ENCODE measurements around the gene ZDHHC1. TPM values are rescaled to one million over a fixed set of nuclear protein-coding genes. Genes with fewer than 3 reads are reported as not detected.
A peak's percentile ranks its signal among the peaks of the same experiment; 100 is the strongest.

ZDHHC1 gene
- polyA plus RNA-seq, 3 donors, result 3.3 to 14.2 (median 6.0) TPM

- WGBS (ENCODE audit: insufficient coverage), result 35% methylated on average over 42 of the region's 42 CpGs
- Histone ChIP-seq H3K9ac (ENCODE audit: insufficient read depth, low read length, poor library complexity, severe bottlenecking) (no peak overlapping the region), H3K79me2 (ENCODE audit: insufficient read depth, low read length) (no peaks in the 10 kb centered on the region), H3K36me3 (replicated peaks in 1 of 2; ENCODE audit: control insufficient read depth in 1 of 2, insufficient read depth in 2 of 2, low read length in 2 of 2) (no peaks in the 10 kb centered on the region), H2AFZ (ENCODE audit: insufficient read depth, low read depth, low read length, poor library complexity, severe bottlenecking) (peak overlapping the region; percentile 29), H3K4me3 (replicated peaks in 1 of 3; ENCODE audit: low read depth in 2 of 3, low read length in 3 of 3) (no peak overlapping the region), H4K20me1 (ENCODE audit: insufficient read depth, low read length) (peaks cover 9% of the 10 kb centered on the region), H3K9me3 (replicated peaks in 1 of 2; ENCODE audit: control insufficient read depth in 1 of 2, insufficient read depth in 1 of 2, low read length in 2 of 2) (no peaks in the 10 kb centered on the region), H3K4me1 (ENCODE audit: control insufficient read depth in 1 of 2, insufficient read depth in 2 of 2, low read length in 2 of 2) (peaks cover 28 to 33% of the 10 kb centered on the region in 2 donors), H3K27me3 (ENCODE audit: control insufficient read depth in 2 of 2, insufficient read depth in 2 of 2, low read length in 2 of 2) (peaks cover 0 to under 1% of the 10 kb centered on the region in 2 donors), H3K4me2 (replicated peaks; ENCODE audit: extremely low read depth, low read length, poor library complexity, severe bottlenecking) (peak overlapping the region; percentile 53), H3K27ac (ENCODE audit: low read depth in 1 of 2, low read length in 2 of 2) (no peak overlapping the region)
- H3K4me3 Mint-ChIP-seq, result no peak overlapping the region
- intact Hi-C loops (cut with micrococcal nuclease), result loop anchor here (2.0 to 5.0 kb wide), 4 partner anchors 26 to 122 kb away; partner anchors contain the start of gene PLEKHG4 (in 1 of the 2)
- H3K27me3 Mint-ChIP-seq (ENCODE audit: low read depth in 3 of 3), result peaks cover 3 to 25% (median 8%) of the 10 kb centered on the region in 3 donors
- peak; percentile 97 for TF ChIP-seq CTCF (IDR thresholded peaks at IDR 0.05)
- peaks cover 0 to 2% (median 0%) of the 10 kb centered on the region in 7 donors for H3K9me3 Mint-ChIP-seq
- H3K4me1 Mint-ChIP-seq, result peaks cover 18% of the 10 kb centered on the region
- DNase-seq, result peak; percentile 47 to 60 (median 58)
- no peaks in the 10 kb centered on the region for H3K36me3 Mint-ChIP-seq
- no peak overlapping the region for H3K27ac Mint-ChIP-seq
Measured at GRCh38 chr16:67399218-67399733, 17.0 kb downstream of the ZDHHC1 start.

DNA sequence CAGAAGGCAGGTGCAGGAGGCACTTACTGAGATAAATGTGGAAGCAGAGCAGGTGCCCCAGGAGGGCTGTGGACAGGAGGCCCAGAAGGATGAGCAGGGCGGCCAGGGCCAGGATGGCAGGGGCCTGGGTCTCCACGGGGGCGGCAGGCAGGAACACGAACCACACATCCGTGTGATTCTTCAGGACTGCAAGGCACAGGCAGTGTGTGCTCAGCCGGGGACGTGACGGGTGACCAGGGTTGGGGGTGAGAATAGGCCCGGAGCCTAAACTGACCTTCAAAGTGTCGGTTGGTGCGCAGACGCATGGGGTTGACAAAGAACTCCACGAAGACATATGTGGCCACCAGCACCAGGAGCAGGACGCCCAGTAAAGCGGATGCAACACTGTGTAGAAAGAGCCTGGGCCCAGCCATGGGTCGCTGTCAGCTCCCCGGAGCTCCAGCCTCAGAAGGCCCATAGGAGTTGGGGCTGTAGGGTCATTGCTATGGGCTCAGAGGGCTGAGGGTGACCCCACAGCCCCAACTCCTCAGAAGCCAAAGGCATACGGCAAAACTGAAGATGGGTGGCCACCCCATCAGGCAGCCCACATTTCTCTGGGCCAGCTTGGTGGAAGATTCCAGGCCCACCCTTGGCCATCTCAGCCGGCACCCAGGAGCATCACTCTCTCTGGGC, 17.6 kb downstream of the ZDHHC1 start:
- H3K27me3 ChIP-seq (ENCODE audit: control insufficient read depth in 2 of 2, insufficient read depth in 2 of 2, low read length in 2 of 2), result peaks cover 0 to 7% of the 10 kb centered on the region in 2 donors
- H3K27me3 Mint-ChIP-seq (ENCODE audit: low read depth in 3 of 3), result peaks cover 9 to 31% (median 14%) of the 10 kb centered on the region in 3 donors
- H3K9ac ChIP-seq (ENCODE audit: insufficient read depth, low read length, poor library complexity, severe bottlenecking), result no peak overlapping the region
- H3K4me2 ChIP-seq (replicated peaks; ENCODE audit: extremely low read depth, low read length, poor library complexity, severe bottlenecking), result no peak overlapping the region
- intact Hi-C loops (cut with micrococcal nuclease), result loop anchor here (2.0 to 5.0 kb wide), 4 partner anchors 26 to 121 kb away; partner anchors contain the start of gene PLEKHG4 (in 1 of the 2)
- H3K9me3 Mint-ChIP-seq, result peaks cover 0 to 2% (median 0%) of the 10 kb centered on the region in 7 donors
- H3K4me3 Mint-ChIP-seq, result no peak overlapping the region
- no peaks in the 10 kb centered on the region for H3K9me3 ChIP-seq (replicated peaks in 1 of 2; ENCODE audit: control insufficient read depth in 1 of 2, insufficient read depth in 1 of 2, low read length in 2 of 2)
- no peaks in the 10 kb centered on the region for H3K36me3 Mint-ChIP-seq
- TF ChIP-seq CTCF (IDR thresholded peaks at IDR 0.05), result no peak
- no peak overlapping the region for H3K4me3 ChIP-seq (replicated peaks in 1 of 3; ENCODE audit: low read depth in 2 of 3, low read length in 3 of 3)
- H3K27ac Mint-ChIP-seq, result no peak overlapping the region
- peaks cover 9% of the 10 kb centered on the region for H4K20me1 ChIP-seq (ENCODE audit: insufficient read depth, low read length)
- peaks cover 34 to 39% of the 10 kb centered on the region in 2 donors for H3K4me1 ChIP-seq (ENCODE audit: control insufficient read depth in 1 of 2, insufficient read depth in 2 of 2, low read length in 2 of 2)
- peak overlapping the region; percentile 29 for H2AFZ ChIP-seq (ENCODE audit: insufficient read depth, low read depth, low read length, poor library complexity, severe bottlenecking)
- WGBS (ENCODE audit: insufficient coverage), result 95% methylated on average over 18 of the region's 19 CpGs
- H3K4me1 Mint-ChIP-seq, result peaks cover 23% of the 10 kb centered on the region
- H3K36me3 ChIP-seq (replicated peaks in 1 of 2; ENCODE audit: control insufficient read depth in 1 of 2, insufficient read depth in 2 of 2, low read length in 2 of 2), result no peaks in the 10 kb centered on the region
- DNase-seq, result no peak
- no peaks in the 10 kb centered on the region for H3K79me2 ChIP-seq (ENCODE audit: insufficient read depth, low read length)
- no peak overlapping the region for H3K27ac ChIP-seq (ENCODE audit: low read depth in 1 of 2, low read length in 2 of 2)
